Fibroblast of gingiva (primary cell): Measurements from ENCODE around the gene SGCD.

ENCODE experiments used
- DNase-seq: peaks from one replicate; pipeline ENCODE4 v3.0.0-alpha.2; 2011; ENCODE audit warnings: low read depth

SGCD gene

GRCh38 chr5:156459812-156460385 is 132.9 kb downstream of the SGCD start:
- DNase-seq: no peak

- DNase-seq: no peak
These were observed 133.5 kb downstream of the SGCD start for GRCh38 chr5:156460471-156460870.

DNA sequence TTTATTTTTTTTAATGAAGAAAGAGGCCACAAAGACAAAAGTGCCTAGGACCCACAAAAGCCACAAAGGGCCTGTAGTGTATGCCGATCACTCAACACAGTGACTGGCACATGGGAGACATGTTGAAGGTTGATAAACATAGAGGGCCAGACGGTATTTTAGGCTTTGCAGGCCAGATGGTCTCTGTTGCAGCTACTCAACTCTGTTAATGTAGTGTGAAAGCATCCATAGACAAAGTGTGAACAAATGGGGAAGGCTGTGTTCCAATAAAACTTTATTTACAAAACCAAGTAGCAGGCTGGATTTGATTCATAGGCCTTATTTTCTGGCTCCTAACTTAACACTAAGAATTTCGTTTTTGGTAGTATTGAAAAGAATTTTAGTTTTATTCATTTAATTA is 139.9 kb downstream of the SGCD start:
- no peak for DNase-seq

GRCh38 chr5:156469636-156470035 is 142.7 kb downstream of the SGCD start:
- no peak for DNase-seq

- no peak for DNase-seq
These were observed 144.9 kb downstream of the SGCD start for GRCh38 chr5:156471893-156472292.

DNA sequence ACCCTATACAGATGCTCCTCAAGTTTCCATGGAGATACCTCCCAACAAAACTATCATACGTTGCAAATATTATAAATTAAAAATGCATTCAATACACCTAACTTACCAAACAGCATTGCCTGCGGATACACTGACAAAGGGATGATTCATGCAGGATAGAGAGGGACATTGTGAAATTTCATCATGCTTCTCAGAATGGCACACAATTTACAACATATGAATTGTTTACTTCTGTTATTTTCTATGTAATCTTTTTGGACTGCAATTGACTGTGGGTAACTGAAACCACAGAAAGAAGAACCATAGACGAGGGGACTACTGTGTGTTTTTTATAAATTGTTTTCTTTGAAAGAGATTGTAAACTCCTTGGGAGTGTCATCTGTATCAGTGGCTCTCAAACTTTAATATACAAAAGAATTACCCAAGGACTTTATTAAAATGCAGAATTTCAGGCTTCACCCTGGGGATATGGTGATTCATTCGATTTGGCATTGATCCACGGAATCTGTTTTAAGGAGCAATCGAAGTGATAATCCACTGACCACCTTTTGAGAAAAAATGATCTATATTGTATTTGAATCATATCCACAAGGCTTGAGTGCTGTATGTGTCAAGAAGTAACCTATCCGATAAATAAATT is 146.4 kb downstream of the SGCD start:
- DNase-seq: peak; percentile 15

- DNase-seq: no peak
These were observed 147.3 kb downstream of the SGCD start for GRCh38 chr5:156474251-156474650.

- peak; percentile 57 for DNase-seq
These were observed 148.5 kb downstream of the SGCD start for GRCh38 chr5:156475182-156476157.

DNA sequence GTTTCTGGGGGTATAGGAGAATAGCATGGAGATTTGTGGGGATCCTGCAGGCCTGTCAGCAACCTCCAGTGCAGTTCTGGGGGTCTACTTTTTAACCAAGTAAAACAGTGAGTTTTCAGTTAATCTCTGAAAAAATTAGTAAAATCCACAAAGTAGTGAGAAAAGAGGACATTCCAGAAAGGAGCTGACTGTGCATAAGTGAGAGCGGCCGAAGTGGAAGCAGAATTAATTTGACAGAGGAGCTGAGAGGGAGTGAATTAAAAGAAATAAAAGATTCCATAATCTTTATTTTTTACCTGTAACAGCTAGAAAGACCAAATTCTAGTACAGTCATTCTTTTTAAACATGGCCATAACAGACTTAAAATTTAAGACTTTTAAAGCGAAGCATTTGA is 149.2 kb downstream of the SGCD start:
- DNase-seq: no peak

DNA sequence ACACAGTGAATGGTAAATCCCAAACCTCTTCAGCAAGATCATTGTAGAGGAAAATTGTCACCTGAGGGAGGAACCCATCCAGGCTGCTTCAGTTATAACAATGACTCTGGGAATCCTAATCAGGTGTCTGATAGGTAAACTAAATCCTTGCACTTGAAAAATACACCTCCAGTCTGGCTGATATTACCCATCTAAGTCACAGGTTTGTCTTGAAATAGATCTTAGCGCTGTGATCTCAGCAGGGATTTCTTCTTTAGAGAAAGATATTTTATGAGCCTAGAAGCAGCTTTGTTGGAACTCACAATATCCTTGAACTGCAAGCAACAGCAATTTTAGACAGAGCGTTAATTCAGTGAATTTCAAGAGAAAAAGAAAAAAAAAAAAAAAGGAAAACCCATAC is 149.7 kb downstream of the SGCD start:
- no peak for DNase-seq

- no peak for DNase-seq
These were observed 150.2 kb downstream of the SGCD start for GRCh38 chr5:156477196-156477595.

- DNase-seq: peak; percentile 58
These were observed 152.9 kb downstream of the SGCD start for GRCh38 chr5:156479849-156480248.

- DNase-seq: no peak
These were observed 154.8 kb downstream of the SGCD start for GRCh38 chr5:156481741-156482140.

DNA sequence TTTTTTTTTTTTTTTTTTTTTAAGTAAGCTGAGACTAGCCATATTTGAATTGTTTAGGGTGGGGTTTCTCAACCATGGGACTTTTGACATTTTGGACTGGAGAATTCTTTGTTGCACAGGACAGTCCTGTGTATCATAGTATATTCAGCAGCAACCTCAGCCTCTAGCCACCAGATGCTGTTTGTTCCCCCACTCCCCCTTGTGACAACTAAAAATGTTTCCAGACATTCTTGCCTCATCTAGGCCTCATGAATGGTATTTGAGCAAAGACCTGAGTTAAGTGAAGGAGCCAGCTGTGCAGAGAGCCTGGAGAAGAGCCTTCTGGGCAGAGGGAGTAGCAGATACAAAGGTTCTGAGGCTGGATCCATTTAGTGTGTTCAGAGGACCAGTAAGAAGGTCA is 155.9 kb downstream of the SGCD start:
- no peak for DNase-seq

DNA sequence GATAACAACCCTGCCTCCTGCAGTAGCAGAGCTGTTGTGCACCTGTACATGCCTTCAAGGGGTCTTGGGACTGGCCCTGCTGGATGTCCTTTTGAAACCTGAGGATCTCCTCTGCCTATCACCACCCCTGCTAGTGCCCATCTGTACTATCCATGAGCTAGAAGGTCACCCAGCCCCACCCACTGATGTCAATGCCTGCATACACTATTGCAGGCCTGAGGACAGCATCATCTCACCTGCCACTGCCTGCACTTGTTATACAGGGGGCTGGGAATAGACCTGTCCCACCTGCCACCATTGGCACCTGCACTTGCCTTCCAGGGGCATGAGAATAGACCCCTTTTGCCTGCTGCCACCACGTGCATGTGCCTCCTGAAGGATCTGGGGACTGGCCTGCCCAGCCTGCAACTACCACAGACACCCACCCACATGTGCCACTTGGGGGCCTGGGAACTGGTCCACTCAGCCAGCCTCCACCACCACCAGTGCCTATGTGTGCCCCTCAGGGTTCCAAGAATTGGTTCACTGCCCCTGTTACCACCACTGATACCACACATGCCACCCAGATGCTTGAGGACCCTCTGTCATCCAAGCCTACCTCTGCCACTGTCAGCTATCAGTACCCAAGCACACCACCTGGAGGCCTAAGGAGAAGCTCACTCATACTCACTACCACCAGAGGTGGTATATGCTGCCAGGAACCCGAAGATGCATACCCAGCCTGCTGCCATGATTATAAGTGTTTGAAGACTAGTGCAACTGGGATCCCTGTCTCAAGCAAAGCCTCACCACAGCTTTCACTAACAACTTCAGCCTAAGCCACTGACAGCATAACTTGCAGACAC is 159.7 kb downstream of the SGCD start:
- DNase-seq: no peak

- DNase-seq: no peak
These were observed 164.8 kb downstream of the SGCD start for GRCh38 chr5:156491766-156492165.

DNA sequence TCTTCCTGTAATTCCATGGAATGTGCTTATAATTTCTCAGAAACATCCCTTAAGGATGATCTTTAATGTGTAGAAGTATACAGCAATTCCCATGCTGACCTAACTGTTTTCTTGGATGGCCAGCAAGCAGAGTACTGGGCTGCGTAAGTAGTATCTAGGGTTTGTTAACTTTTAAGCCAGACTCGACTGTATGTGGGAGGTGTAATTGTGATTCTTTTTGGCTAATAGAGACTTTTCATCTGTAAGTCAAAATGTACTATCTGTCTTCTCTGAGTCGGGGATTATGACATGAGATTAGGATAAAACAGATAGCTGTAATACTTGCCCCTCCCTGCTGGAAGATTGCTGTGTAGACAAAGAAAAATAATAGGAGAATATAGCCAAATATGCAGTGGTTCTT is 169.3 kb downstream of the SGCD start:
- no peak for DNase-seq

DNA sequence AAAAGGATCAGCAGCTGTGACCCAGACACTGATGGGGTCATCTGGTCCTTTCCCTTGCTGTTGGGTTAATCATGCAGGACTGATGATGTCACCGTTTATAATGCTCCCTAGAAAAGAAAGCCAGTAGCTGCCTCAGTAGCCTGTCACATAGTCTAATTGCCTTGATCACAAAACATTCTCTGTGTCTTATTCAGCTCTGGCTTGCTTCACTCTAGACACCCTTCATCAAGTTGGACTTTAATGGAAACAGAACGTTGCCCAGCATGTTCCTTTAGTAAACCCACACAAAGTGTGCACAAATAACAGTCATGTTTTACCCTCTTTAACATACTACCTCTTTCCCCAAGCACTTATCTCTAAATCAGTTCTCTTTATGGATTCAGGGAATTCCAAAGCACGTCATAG is 170.8 kb downstream of the SGCD start:
- no peak for DNase-seq

DNA sequence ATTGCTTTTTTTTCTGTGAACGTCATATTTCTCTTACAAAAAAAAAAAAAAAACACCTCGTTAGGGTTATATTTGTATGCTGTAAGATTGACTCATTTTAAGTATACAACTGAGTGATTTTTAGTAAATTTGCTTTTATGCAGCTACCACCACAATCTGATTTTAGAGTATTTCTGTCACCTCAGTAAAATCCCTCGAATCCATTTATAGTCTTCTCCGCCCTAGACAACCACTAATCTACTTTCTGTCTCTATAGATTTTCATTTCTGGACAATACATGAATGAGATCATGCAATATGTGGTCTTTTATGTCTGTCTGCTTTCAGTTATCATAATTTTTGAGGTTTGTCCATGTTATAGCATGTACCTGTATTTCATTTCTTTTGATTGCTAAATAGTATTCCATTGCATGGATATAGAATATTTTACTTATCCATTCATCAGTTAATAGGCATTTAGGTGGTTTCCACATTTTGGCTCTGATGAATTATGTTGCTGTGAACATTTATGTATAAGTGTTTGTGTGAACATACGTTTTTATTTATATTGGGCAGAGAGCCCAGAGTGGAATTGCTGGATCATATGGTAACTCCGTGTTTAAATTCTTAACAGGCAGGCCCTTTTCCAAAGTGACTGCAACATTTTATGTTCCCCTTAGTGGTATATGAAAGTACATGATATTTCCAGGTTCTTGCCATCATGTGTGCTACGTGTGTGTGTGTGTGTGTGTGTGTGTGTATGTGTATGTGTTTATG is 171.4 kb downstream of the SGCD start:
- DNase-seq: no peak

- DNase-seq: no peak
These were observed 173.8 kb downstream of the SGCD start for GRCh38 chr5:156500755-156501154.

DNA sequence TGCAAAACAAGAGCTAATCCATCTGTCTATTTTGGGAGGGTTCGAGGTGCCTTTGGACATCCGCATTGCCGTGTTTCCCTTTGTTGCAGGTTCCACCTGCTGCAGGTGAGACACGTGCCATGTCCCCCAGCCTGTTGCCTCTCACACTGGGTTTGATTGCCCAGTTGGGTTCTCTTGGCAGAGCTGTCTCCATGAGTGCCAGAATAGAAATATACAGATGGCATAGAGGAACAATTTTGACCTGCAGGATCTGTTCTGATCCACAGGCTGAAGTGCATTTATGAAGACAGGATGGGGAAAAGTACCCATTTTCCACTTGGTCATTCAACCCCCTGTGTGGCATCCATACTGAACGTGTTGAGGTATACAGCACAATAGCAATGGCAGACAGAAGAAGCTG is 178.1 kb downstream of the SGCD start:
- no peak for DNase-seq
